AG04450 (cell line): ENCODE data around the gene SLC66A3. TPM values are rescaled to one million over a fixed set of nuclear protein-coding genes. Genes with fewer than 3 reads are reported as not detected.

Experiments
- CTCF ChIA-PET: fragments of 300-600, 350-600 bp; formaldehyde crosslinking; extraction: SDS; loops from one replicate; lab custom pipeline; 2022; ENCODE audit warnings: antibody characterized with exemption, inconsistent platforms; lab: Charles Lee
- POLR2A ChIA-PET: fragments of 350-600 bp; formaldehyde crosslinking; extraction: SDS; loops from one replicate; lab custom pipeline; 2021; ENCODE audit warnings: antibody characterized with exemption, inconsistent platforms; lab: Yijun Ruan, JAX
- DNase-seq: peaks from one replicate; pipeline ENCODE4 v3.0.0-alpha.2; 2011; ENCODE audit warnings: low read depth, low spot score
- H3K27ac ChIP-seq: one replicate; pipeline ENCODE4 v1.5.1; 2012; ENCODE audit warnings: low read depth, low read length, control low read depth
- H3K27me3 ChIP-seq: one replicate; pipeline ENCODE4 v1.6.0; 2012; ENCODE audit warnings: low read length; ENCODE audit not compliant: control insufficient read depth, insufficient read depth
- H3K4me3 ChIP-seq: 2 replicates; pipeline ENCODE4 v1.5.1; 2011; ENCODE audit warnings: mild to moderate bottlenecking, low read depth, low read length, control low read depth
- H3K9me3 ChIP-seq: 2 replicates; pipeline ENCODE4 v1.5.1; 2012; ENCODE audit warnings: low read length; ENCODE audit not compliant: control insufficient read depth, insufficient read depth
- CTCF ChIP-seq: IDR thresholded peaks from 2 replicates; pipeline ENCODE4 v1.5.1; 2011; ENCODE audit warnings: low read depth, low read length, control low read depth, inconsistent platforms
- polyA plus RNA-seq: library from polyadenylated mRNA; depleted of rRNA; stranded (reverse); fragments of >200 nt; gene quantifications from 2 replicates; pipeline ENCODE4 v1.2.3, GENCODE V29; 2011

The SLC66A3 gene
- polyA plus RNA-seq, 1 experiment: 40.1 TPM

GRCh38 chr2:11133936-11134320 is 21.3 kb upstream of the SLC66A3 start:
- Histone ChIP-seq H3K27ac (no peak overlapping the region), H3K27me3 (peaks cover 7% of the 10 kb centered on the region), H3K9me3 (no peaks in the 10 kb centered on the region; the same call in 1 of the 2 replicates), H3K4me3 (peak overlapping the region; percentile 63)
- CTCF ChIA-PET: interaction anchor here (0.7 to 7.2 kb wide), 13 partner anchors 10 to 646 kb away, joined by 3 to 176 read pairs (median 21); no protein-coding TSS in a partner anchor
- no peak for TF ChIP-seq CTCF
- POLR2A ChIA-PET: interaction anchor here (0.5 kb wide), 1 partner anchor 309 kb away, joined by 3 read pairs; no protein-coding TSS in a partner anchor
- DNase-seq: no peak

- Histone ChIP-seq H3K27me3 (peaks cover 7% of the 10 kb centered on the region), H3K27ac (peak overlapping the region; percentile 39), H3K9me3 (no peaks in the 10 kb centered on the region; the same call in 1 of the 2 replicates), H3K4me3 (no peak overlapping the region)
- no peak for DNase-seq
- TF ChIP-seq CTCF: no peak
- ChIA-PET POLR2A (interaction anchor here (0.5 kb wide), 1 partner anchor 308 kb away, joined by 3 read pairs; no protein-coding TSS in a partner anchor), CTCF (interaction anchor here (0.7 to 7.2 kb wide), 10 partner anchors 15 to 646 kb away, joined by 3 to 176 read pairs (median 24); no protein-coding TSS in a partner anchor)
Measured at GRCh38 chr2:11134349-11134748, 20.9 kb upstream of the SLC66A3 start.

GRCh38 chr2:11140492-11140891 is 14.8 kb upstream of the SLC66A3 start:
- ChIA-PET POLR2A (no interaction called here), CTCF (no interaction called here)

GRCh38 chr2:11141319-11141718 is 13.9 kb upstream of the SLC66A3 start:
- CTCF ChIA-PET: interaction anchor here (0.7 to 0.8 kb wide), 2 partner anchors 12 to 309 kb away, joined by 4 to 13 read pairs; no protein-coding TSS in a partner anchor
- no peak overlapping the region for H3K27ac ChIP-seq

More at GRCh38 chr2:11140492-11140891, 14.8 kb upstream of the SLC66A3 start:
- peaks cover 11% of the 10 kb centered on the region for H3K27me3 ChIP-seq
- DNase-seq: no peak
- no peak for TF ChIP-seq CTCF
- H3K27ac ChIP-seq: no peak overlapping the region
- H3K4me3 ChIP-seq: no peak overlapping the region
- no peaks in the 10 kb centered on the region for H3K9me3 ChIP-seq

More at GRCh38 chr2:11141319-11141718, 13.9 kb upstream of the SLC66A3 start:
- H3K27me3 ChIP-seq: peaks cover 9% of the 10 kb centered on the region
- H3K4me3 ChIP-seq: no peak overlapping the region
- TF ChIP-seq CTCF: no peak
- no peaks in the 10 kb centered on the region for H3K9me3 ChIP-seq
- POLR2A ChIA-PET: no interaction called here
- DNase-seq: no peak
